Kidney (tissue), 14 donors: ENCODE results near the gene STKLD1. TPM values are rescaled to one million over a fixed set of nuclear protein-coding genes. Genes with fewer than 3 reads are reported as not detected.
"Not testable (repeated sequence)": the region's sequence is repeated elsewhere in the genome, so short reads cannot be mapped to it uniquely, and the experiment has no call there.

Experiments used
- DNase-seq, 5 donors: peaks; one replicate each; pipeline ENCODE4 v3.0.0-alpha.2; 2013 to 2020
- FAIRE-seq: peaks from 2 replicates; lab custom pipeline; 2012; peaks lifted over from hg19 to GRCh38; lab: Jason Lieb, UNC
- H3K27ac ChIP-seq, 2 donors: one replicate each; pipeline ENCODE4 v1.7.0; 2013; ENCODE audit warnings: low read depth in 2 of 2, low read length in 2 of 2, inconsistent platforms in 1 of 2
- H3K27me3 ChIP-seq: one replicate; pipeline ENCODE4 v1.7.1; 2013; ENCODE audit warnings: low read length, inconsistent platforms; ENCODE audit not compliant: control insufficient read depth, insufficient read depth
- H3K36me3 ChIP-seq, 3 donors: one replicate each; pipeline versions ENCODE4 v1.7.0 to v1.7.1; 2013; ENCODE audit warnings: low read length in 3 of 3, control low read depth in 1 of 3, inconsistent platforms in 1 of 3; ENCODE audit not compliant: insufficient read depth in 3 of 3, control insufficient read depth in 2 of 3
- H3K4me1 ChIP-seq, 3 donors: one replicate each; pipeline versions ENCODE4 v1.7.0 to v1.7.1; 2013; ENCODE audit warnings: low read length in 3 of 3, inconsistent platforms in 1 of 3, low read depth in 1 of 3; ENCODE audit not compliant: control insufficient read depth in 2 of 3, insufficient read depth in 2 of 3
- H3K4me3 ChIP-seq, 3 donors: one replicate each; pipeline versions ENCODE4 v1.7.0 to v1.8.1; 2013; ENCODE audit warnings: low read length in 3 of 3, control low read depth in 1 of 3, inconsistent platforms in 1 of 3
- H3K9ac ChIP-seq, 3 donors: one replicate each; pipeline versions ENCODE4 v1.7.0 to v1.7.1; 2013; ENCODE audit warnings: low read length in 3 of 3, control low read depth in 1 of 3, inconsistent platforms in 1 of 3
- H3K9me3 ChIP-seq, 3 donors: one replicate each; pipeline versions ENCODE4 v1.7.0 to v1.7.1; 2013; ENCODE audit warnings: low read length in 3 of 3, control low read depth in 1 of 3, inconsistent platforms in 1 of 3; ENCODE audit not compliant: control insufficient read depth in 2 of 3, insufficient read depth in 1 of 3
- CTCF ChIP-seq: IDR thresholded peaks from 3 replicates; pipeline ENCODE4 v1.5.1; 2012; ENCODE audit warnings: mild to moderate bottlenecking, moderate library complexity, borderline replicate concordance; ENCODE audit not compliant: insufficient read depth; ENCODE audit errors: extremely low read depth
- intact Hi-C: fragments of 100-400 bp; cut with DNase I; formaldehyde crosslinking; loops from one replicate; pipeline ENCODE4 v1.11.1; 2022
- polyA plus RNA-seq: library from polyadenylated mRNA; stranded (reverse); fragments of 350-450 nt; fragmentation: Illumina TruSeq; extraction: RNeasy Lipid Tissue Mini Kit (QIAGEN cat#74804); gene quantifications from one replicate; pipeline ENCODE4 v1.2.3, GENCODE V29; 2014; ENCODE audit warnings: low read depth, low replicate concordance; ENCODE audit not compliant: insufficient read depth
- total RNA-seq: library from RNA; stranded (reverse); fragmentation: NEBNext Ultra II Directional; extraction: Animal tissue kit (Norgen Biotek cat#: 25700); gene quantifications from one replicate; pipeline ENCODE4 v1.2.1, GENCODE V29; 2021
- donor health status: control.
- donor health status: control.
- donor health status: control.
- donor health status: control.
- donor health status: control.
- donor health status: DM: yes; HTN: yes; CAD: no.
- donor health status: Normal renal cell carcinoma (clear cell type).

The STKLD1 gene
- total and polyA plus RNA-seq, 2 donors from 2014 or later, result 1.9 to 4.0 TPM

GRCh38 chr9:133329306-133330156, 46.6 kb upstream of the STKLD1 start:
- H3K4me3 ChIP-seq, H3K27me3 ChIP-seq, H3K27ac ChIP-seq, H3K9ac ChIP-seq, H3K9me3 ChIP-seq, FAIRE-seq: not testable (repeated sequence)
- Histone ChIP-seq H3K36me3 (peaks cover 0 to 25% (median 20%) of the 10 kb centered on the region in 3 donors), H3K4me1 (peaks cover 0 to 11% (median 3%) of the 10 kb centered on the region in 3 donors)
- DNase-seq, result peak in 2 of 5 donors; percentile 28 to 69
- TF ChIP-seq CTCF, result peak; percentile 27
- intact Hi-C loops, result loop anchor here (10.0 kb wide), 1 partner anchor 145 kb away; no protein-coding TSS in a partner anchor

GRCh38 chr9:133331221-133331620, 44.9 kb upstream of the STKLD1 start:
- no peak for FAIRE-seq
- Histone ChIP-seq H3K27me3 (no peaks in the 10 kb centered on the region), H3K9me3 (no peaks in the 10 kb centered on the region), H3K4me1 (peaks cover 0 to 14% (median 3%) of the 10 kb centered on the region in 3 donors), H3K4me3 (no peak overlapping the region), H3K27ac (no peak overlapping the region), H3K36me3 (peaks cover 0 to 27% (median 20%) of the 10 kb centered on the region in 3 donors), H3K9ac (no peak overlapping the region)
- TF ChIP-seq CTCF, result no peak
- intact Hi-C loops, result loop anchor here (10.0 kb wide), 1 partner anchor 146 kb away; no protein-coding TSS in a partner anchor
- peak in 1 of 5 donors; percentile 46 for DNase-seq

GRCh38 chr9:133331641-133332380, 44.4 kb upstream of the STKLD1 start:
- TF ChIP-seq CTCF, result no peak

More at GRCh38 chr9:133331641-133332380, 44.4 kb upstream of the STKLD1 start:
- peaks cover 0 to 27% (median 20%) of the 10 kb centered on the region in 3 donors for H3K36me3 ChIP-seq
- no peak for FAIRE-seq
- intact Hi-C loops, result loop anchor here (10.0 kb wide), 1 partner anchor 147 kb away; no protein-coding TSS in a partner anchor
- no peaks in the 10 kb centered on the region for H3K27me3 ChIP-seq
- H3K27ac ChIP-seq, result no peak overlapping the region
- H3K9ac ChIP-seq, result no peak overlapping the region
- peak in 1 of 5 donors; percentile 68 for DNase-seq
- H3K9me3 ChIP-seq, result no peaks in the 10 kb centered on the region
- peaks cover 0 to 19% (median 3%) of the 10 kb centered on the region in 3 donors for H3K4me1 ChIP-seq
- no peak overlapping the region for H3K4me3 ChIP-seq
